Measurements from ENCODE around the gene PLCB1. TPM values are rescaled to one million over a fixed set of nuclear protein-coding genes. Genes with fewer than 3 reads are reported as not detected.

Gene PLCB1
- total RNA-seq, 2 donors from 2014 or later: 1.8 to 3.0 TPM

GRCh38 chr20:8223091-8223870 is 91.2 kb downstream of the PLCB1 start:
- no peak overlapping the region for H3K4me3 Mint-ChIP-seq
- H3K27me3 Mint-ChIP-seq: no peaks in the 10 kb centered on the region
- peaks cover 2% of the 10 kb centered on the region for H3K4me1 Mint-ChIP-seq
- no peak for ATAC-seq (replicated peaks)
- H3K27ac Mint-ChIP-seq: no peak overlapping the region
- no peaks in the 10 kb centered on the region for H3K36me3 Mint-ChIP-seq (ENCODE audit: low read depth)
- H3K9me3 Mint-ChIP-seq: no peaks in the 10 kb centered on the region

GRCh38 chr20:8225658-8226057 is 93.6 kb downstream of the PLCB1 start:
- Mint-ChIP-seq H3K36me3 (ENCODE audit: low read depth) (no peaks in the 10 kb centered on the region), H3K4me3 (no peak overlapping the region), H3K27me3 (no peaks in the 10 kb centered on the region), H3K27ac (no peak overlapping the region), H3K9me3 (no peaks in the 10 kb centered on the region), H3K4me1 (peaks cover 4% of the 10 kb centered on the region)
- no peak for ATAC-seq (replicated peaks)

- H3K9me3 Mint-ChIP-seq: no peaks in the 10 kb centered on the region
- ATAC-seq (replicated peaks): no peak
- H3K4me3 Mint-ChIP-seq: no peak overlapping the region
- no peak overlapping the region for H3K27ac Mint-ChIP-seq
- no peaks in the 10 kb centered on the region for H3K36me3 Mint-ChIP-seq (ENCODE audit: low read depth)
- H3K4me1 Mint-ChIP-seq: peaks cover 4% of the 10 kb centered on the region
- no peaks in the 10 kb centered on the region for H3K27me3 Mint-ChIP-seq
These were observed 94.0 kb downstream of the PLCB1 start for GRCh38 chr20:8226106-8226505.

- Mint-ChIP-seq H3K27me3 (no peaks in the 10 kb centered on the region), H3K36me3 (ENCODE audit: low read depth) (no peaks in the 10 kb centered on the region), H3K9me3 (no peaks in the 10 kb centered on the region), H3K4me1 (peaks cover 4% of the 10 kb centered on the region), H3K27ac (no peak overlapping the region), H3K4me3 (no peak overlapping the region)
- no peak for ATAC-seq (replicated peaks)
These were observed 95.2 kb downstream of the PLCB1 start for GRCh38 chr20:8227293-8227692.

DNA sequence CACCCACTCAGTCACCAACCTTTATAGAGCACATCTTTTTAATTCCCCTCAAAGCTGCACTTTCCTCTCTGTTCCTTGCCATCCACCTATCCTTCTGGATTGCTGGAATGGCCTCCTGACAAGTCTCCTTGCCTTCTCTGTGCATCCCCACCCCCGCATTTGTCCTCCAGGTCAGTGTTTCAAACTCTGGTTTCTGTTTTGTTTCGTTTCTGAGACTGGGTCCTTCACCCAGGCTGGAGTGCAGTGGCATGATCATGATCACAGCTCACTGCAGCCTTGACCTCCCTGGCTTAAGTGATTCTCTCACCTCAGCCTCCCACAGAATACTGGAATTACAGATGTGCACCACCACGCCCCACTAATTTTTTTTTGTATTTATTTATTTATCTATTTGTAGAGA is 96.2 kb downstream of the PLCB1 start:
- Mint-ChIP-seq H3K4me1 (peaks cover 4% of the 10 kb centered on the region), H3K9me3 (no peaks in the 10 kb centered on the region), H3K4me3 (no peak overlapping the region), H3K27me3 (no peaks in the 10 kb centered on the region), H3K36me3 (ENCODE audit: low read depth) (no peaks in the 10 kb centered on the region), H3K27ac (no peak overlapping the region)
- ATAC-seq (replicated peaks): no peak

- no peak overlapping the region for H3K4me3 Mint-ChIP-seq
- H3K4me1 Mint-ChIP-seq: peaks cover 4% of the 10 kb centered on the region
- H3K27me3 Mint-ChIP-seq: no peaks in the 10 kb centered on the region
- ATAC-seq (replicated peaks): no peak
- H3K27ac Mint-ChIP-seq: no peak overlapping the region
- H3K36me3 Mint-ChIP-seq (ENCODE audit: low read depth): no peaks in the 10 kb centered on the region
- H3K9me3 Mint-ChIP-seq: no peaks in the 10 kb centered on the region
These were observed 97.0 kb downstream of the PLCB1 start for GRCh38 chr20:8229090-8229489.

- Mint-ChIP-seq H3K4me1 (peaks cover 4% of the 10 kb centered on the region), H3K36me3 (ENCODE audit: low read depth) (no peaks in the 10 kb centered on the region)
These were observed 99.0 kb downstream of the PLCB1 start for GRCh38 chr20:8231038-8231437.

GRCh38 chr20:8232332-8232731 is 100.3 kb downstream of the PLCB1 start:
- Mint-ChIP-seq H3K27ac (no peak overlapping the region), H3K36me3 (ENCODE audit: low read depth) (no peaks in the 10 kb centered on the region), H3K9me3 (no peaks in the 10 kb centered on the region), H3K4me3 (no peak overlapping the region), H3K27me3 (no peaks in the 10 kb centered on the region), H3K4me1 (peaks cover 4% of the 10 kb centered on the region)
- no peak for ATAC-seq (replicated peaks)

More at GRCh38 chr20:8231038-8231437, 99.0 kb downstream of the PLCB1 start:
- no peak overlapping the region for H3K27ac Mint-ChIP-seq
- ATAC-seq (replicated peaks): no peak
- H3K4me3 Mint-ChIP-seq: no peak overlapping the region
- H3K9me3 Mint-ChIP-seq: no peaks in the 10 kb centered on the region
- no peaks in the 10 kb centered on the region for H3K27me3 Mint-ChIP-seq

DNA sequence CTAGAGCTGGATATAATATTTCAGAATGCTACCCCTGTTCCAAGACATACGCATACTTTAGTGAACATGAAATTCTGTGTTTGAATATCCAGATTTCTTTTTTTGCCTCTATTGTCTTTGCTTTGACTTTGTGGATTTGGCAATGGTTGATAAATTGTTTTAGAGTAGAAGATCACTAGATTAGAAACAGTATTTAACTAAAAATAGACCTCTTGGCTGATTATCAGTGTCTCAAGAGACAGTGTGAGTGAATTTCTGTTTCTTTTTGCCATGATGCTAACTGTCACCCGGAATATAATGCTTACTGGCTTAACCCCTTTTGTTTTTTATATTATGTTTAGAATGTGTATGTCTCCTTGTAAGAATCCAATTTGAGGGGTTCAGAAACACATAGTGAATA is 102.5 kb downstream of the PLCB1 start:
- Mint-ChIP-seq H3K4me1 (peaks cover 6% of the 10 kb centered on the region), H3K27ac (no peak overlapping the region), H3K27me3 (no peaks in the 10 kb centered on the region), H3K9me3 (no peaks in the 10 kb centered on the region), H3K36me3 (ENCODE audit: low read depth) (no peaks in the 10 kb centered on the region), H3K4me3 (no peak overlapping the region)
- ATAC-seq (replicated peaks): no peak

- H3K9me3 Mint-ChIP-seq: no peaks in the 10 kb centered on the region
- ATAC-seq (replicated peaks): no peak
- H3K27me3 Mint-ChIP-seq: no peaks in the 10 kb centered on the region
- H3K4me1 Mint-ChIP-seq: peaks cover 6% of the 10 kb centered on the region
- H3K36me3 Mint-ChIP-seq (ENCODE audit: low read depth): no peaks in the 10 kb centered on the region
- H3K4me3 Mint-ChIP-seq: no peak overlapping the region
- no peak overlapping the region for H3K27ac Mint-ChIP-seq
These were observed 110.0 kb downstream of the PLCB1 start for GRCh38 chr20:8242066-8242465.

- ATAC-seq (replicated peaks): no peak
- Mint-ChIP-seq H3K36me3 (ENCODE audit: low read depth) (no peaks in the 10 kb centered on the region), H3K27me3 (no peaks in the 10 kb centered on the region), H3K9me3 (no peaks in the 10 kb centered on the region), H3K4me3 (no peak overlapping the region), H3K27ac (no peak overlapping the region), H3K4me1 (peaks cover 6% of the 10 kb centered on the region)
These were observed 111.0 kb downstream of the PLCB1 start for GRCh38 chr20:8242827-8243724.

- H3K9me3 Mint-ChIP-seq: no peaks in the 10 kb centered on the region
- H3K36me3 Mint-ChIP-seq (ENCODE audit: low read depth): no peaks in the 10 kb centered on the region
- no peak overlapping the region for H3K27ac Mint-ChIP-seq
- no peaks in the 10 kb centered on the region for H3K27me3 Mint-ChIP-seq
- ATAC-seq (replicated peaks): no peak
- no peak overlapping the region for H3K4me3 Mint-ChIP-seq
- H3K4me1 Mint-ChIP-seq: no peaks in the 10 kb centered on the region
These were observed 112.6 kb downstream of the PLCB1 start for GRCh38 chr20:8244637-8245036.

DNA sequence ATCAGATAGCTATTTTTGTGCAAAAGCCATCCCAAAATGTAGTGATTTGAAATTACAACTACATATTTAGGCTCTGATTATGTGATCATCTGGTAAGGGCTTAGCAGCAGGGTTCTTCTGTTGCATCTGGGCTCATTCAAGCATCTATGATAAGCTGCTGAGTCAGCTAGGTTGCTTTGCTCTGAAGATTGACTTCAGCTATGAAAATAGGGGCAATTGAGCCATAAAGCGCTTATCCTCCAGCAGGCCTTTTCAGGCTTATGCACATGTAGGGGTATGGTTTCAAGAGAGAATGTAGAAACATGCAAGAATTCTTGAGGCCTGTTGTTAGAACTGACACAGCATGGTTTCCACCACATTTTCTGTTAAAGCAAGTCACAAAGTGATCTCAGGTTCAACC is 114.1 kb downstream of the PLCB1 start:
- Mint-ChIP-seq H3K27me3 (no peaks in the 10 kb centered on the region), H3K36me3 (ENCODE audit: low read depth) (no peaks in the 10 kb centered on the region), H3K9me3 (no peaks in the 10 kb centered on the region), H3K4me1 (no peaks in the 10 kb centered on the region), H3K4me3 (no peak overlapping the region), H3K27ac (no peak overlapping the region)
- no peak for ATAC-seq (replicated peaks)

DNA sequence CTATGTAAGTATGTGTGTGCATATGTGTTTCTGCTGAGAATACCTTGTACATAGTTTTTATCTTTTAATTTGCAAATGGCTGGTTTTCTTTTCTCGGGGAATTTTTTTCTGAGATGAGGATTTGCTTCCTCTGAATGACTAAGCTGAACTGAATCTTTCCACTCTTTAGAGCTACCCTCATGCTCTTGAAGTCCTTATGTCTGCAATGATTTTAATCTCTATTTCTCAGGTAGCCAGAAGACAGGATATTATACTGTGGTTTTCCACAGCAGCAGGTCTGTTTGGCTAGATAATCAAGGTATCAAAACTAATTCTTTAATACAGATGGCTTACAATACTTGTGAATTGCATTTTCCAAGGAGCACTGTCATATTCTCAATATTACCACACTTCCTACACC is 114.7 kb downstream of the PLCB1 start:
- Mint-ChIP-seq H3K27ac (no peak overlapping the region), H3K4me1 (peaks cover 4% of the 10 kb centered on the region), H3K4me3 (no peak overlapping the region), H3K9me3 (no peaks in the 10 kb centered on the region), H3K36me3 (ENCODE audit: low read depth) (no peaks in the 10 kb centered on the region), H3K27me3 (no peaks in the 10 kb centered on the region)
- no peak for ATAC-seq (replicated peaks)

DNA sequence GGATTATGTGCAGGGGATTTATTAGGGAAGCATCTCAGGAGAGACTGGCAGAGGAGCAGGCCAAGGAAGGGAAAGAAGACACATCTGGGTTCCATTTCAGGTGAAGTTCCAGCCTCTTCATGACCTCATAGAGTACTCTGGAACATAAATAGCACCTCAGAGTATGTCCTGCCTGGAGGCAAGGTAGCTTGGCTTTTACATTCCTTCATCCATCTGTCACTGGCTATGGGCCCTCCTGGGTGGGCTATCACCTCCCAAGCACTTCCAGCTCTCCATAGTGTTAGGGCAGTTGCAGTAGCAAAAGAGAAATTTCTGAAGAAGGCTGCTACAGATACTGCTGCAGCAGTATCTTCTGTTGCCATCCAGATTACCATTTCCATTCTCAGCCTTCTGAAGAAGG is 116.0 kb downstream of the PLCB1 start:
- ATAC-seq (replicated peaks): no peak
- no peak overlapping the region for H3K27ac Mint-ChIP-seq

More for the DNA sequence above, 116.0 kb downstream of the PLCB1 start:
- Mint-ChIP-seq H3K36me3 (ENCODE audit: low read depth) (no peaks in the 10 kb centered on the region), H3K4me3 (no peak overlapping the region), H3K27me3 (no peaks in the 10 kb centered on the region), H3K9me3 (no peaks in the 10 kb centered on the region), H3K4me1 (peaks cover 6% of the 10 kb centered on the region)
